GM12864 (cell line): ENCODE data around the gene MICU1.

Source experiments
- DNase-seq: peaks from one replicate; pipeline ENCODE4 v3.0.0-alpha.2; 2011; ENCODE audit warnings: low read depth
- H3K4me3 ChIP-seq: 2 replicates; pipeline ENCODE4 v1.5.1; 2011; ENCODE audit warnings: mild to moderate bottlenecking, low read depth, low read length, control low read depth
- TF ChIP-seq, protein P1 (sequence below): IDR thresholded peaks from 2 replicates; pipeline ENCODE4 v1.5.1; 2011; ENCODE audit warnings: low read depth, mild to moderate bottlenecking, moderate library complexity, low read length, control low read depth, inconsistent platforms; ENCODE audit errors: missing control alignments

MICU1 gene

GRCh38 chr10:72321248-72322029 lies 304.4 kb downstream of the MICU1 start:
- H3K4me3 ChIP-seq, result peak overlapping the region; percentile 31
- TF ChIP-seq, protein P1, sequence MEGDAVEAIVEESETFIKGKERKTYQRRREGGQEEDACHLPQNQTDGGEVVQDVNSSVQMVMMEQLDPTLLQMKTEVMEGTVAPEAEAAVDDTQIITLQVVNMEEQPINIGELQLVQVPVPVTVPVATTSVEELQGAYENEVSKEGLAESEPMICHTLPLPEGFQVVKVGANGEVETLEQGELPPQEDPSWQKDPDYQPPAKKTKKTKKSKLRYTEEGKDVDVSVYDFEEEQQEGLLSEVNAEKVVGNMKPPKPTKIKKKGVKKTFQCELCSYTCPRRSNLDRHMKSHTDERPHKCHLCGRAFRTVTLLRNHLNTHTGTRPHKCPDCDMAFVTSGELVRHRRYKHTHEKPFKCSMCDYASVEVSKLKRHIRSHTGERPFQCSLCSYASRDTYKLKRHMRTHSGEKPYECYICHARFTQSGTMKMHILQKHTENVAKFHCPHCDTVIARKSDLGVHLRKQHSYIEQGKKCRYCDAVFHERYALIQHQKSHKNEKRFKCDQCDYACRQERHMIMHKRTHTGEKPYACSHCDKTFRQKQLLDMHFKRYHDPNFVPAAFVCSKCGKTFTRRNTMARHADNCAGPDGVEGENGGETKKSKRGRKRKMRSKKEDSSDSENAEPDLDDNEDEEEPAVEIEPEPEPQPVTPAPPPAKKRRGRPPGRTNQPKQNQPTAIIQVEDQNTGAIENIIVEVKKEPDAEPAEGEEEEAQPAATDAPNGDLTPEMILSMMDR, result no peak
- no peak for DNase-seq

DNA sequence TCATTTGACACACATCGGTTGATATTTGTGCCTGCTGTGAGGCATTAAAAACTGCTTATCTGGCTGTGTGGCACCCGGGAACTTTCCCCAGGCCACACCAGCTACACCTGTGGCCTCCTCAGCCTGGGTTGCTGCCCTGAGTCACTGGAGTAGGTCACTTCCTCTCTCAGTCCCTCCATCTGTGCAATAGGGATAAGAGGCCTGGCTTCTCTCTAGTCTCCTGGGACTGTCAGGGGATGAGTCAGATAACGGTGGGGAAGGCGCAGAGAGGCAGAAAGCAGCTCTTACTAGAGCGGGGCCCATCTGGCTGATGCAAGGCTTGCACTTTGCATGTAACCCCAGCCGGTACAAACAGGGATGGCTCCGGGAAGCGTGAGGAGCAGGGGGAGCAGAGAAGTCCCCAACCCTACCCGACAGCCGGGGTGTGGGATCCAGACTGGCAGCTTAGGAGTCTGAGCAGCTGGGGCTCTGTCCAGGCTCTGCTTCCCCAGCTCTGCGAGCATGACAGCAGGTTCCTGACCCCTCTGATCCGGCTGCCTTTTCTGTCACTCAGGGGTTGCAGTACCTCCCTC lies 305.1 kb downstream of the MICU1 start:
- TF ChIP-seq, protein P1, result no peak
- peak overlapping the region; percentile 31 for H3K4me3 ChIP-seq
- DNase-seq, result peak; percentile 93

- DNase-seq, result peak; percentile 70
- TF ChIP-seq, protein P1, result no peak
- peak overlapping the region; percentile 49 for H3K4me3 ChIP-seq
Measured at GRCh38 chr10:72319416-72320254, 306.2 kb downstream of the MICU1 start.

- H3K4me3 ChIP-seq, result peak overlapping the region; percentile 49
- DNase-seq, result no peak
- TF ChIP-seq, protein P1, result no peak
Measured at GRCh38 chr10:72318418-72319262, 307.2 kb downstream of the MICU1 start.
